HG03521 (cell line): Measurements from ENCODE around the gene NT5E.

Experiments used
- ATAC-seq: cut with Tn5 transposase; IDR thresholded peaks from one replicate; pipeline ENCODE4 v1.9.1; 2021; ENCODE audit warnings: mild to moderate bottlenecking, moderate library complexity; ENCODE audit not compliant: unreplicated experiment

The NT5E gene

GRCh38 chr6:85421181-85421580 is 28.7 kb upstream of the NT5E start:
- ATAC-seq, result no peak

- no peak for ATAC-seq
Observed at GRCh38 chr6:85421972-85422371, 27.9 kb upstream of the NT5E start.

GRCh38 chr6:85422996-85423395 is 26.9 kb upstream of the NT5E start:
- ATAC-seq, result no peak

GRCh38 chr6:85424981-85425380 is 24.9 kb upstream of the NT5E start:
- no peak for ATAC-seq

- no peak for ATAC-seq
Observed at GRCh38 chr6:85425997-85426396, 23.9 kb upstream of the NT5E start.

- ATAC-seq, result no peak
Observed at GRCh38 chr6:85428486-85428885, 21.4 kb upstream of the NT5E start.

- ATAC-seq, result no peak
Observed at GRCh38 chr6:85429346-85429745, 20.5 kb upstream of the NT5E start.

GRCh38 chr6:85431271-85431670 is 18.6 kb upstream of the NT5E start:
- ATAC-seq, result no peak

GRCh38 chr6:85432554-85432953 is 17.3 kb upstream of the NT5E start:
- ATAC-seq, result no peak

GRCh38 chr6:85435851-85436250 is 14.0 kb upstream of the NT5E start:
- ATAC-seq, result no peak

- no peak for ATAC-seq
Observed at GRCh38 chr6:85436411-85436810, 13.5 kb upstream of the NT5E start.

GRCh38 chr6:85436939-85437495 is 12.9 kb upstream of the NT5E start:
- no peak for ATAC-seq

GRCh38 chr6:85443349-85444117 is 6.3 kb upstream of the NT5E start:
- ATAC-seq, result no peak

- ATAC-seq, result peak; percentile 37
Observed at GRCh38 chr6:85449388-85449817, 480 bp upstream of the NT5E start.

- no peak for ATAC-seq
Observed at GRCh38 chr6:85451565-85452306, 1.9 kb downstream of the NT5E start.

- ATAC-seq, result no peak
Observed at GRCh38 chr6:85452441-85452881, 2.6 kb downstream of the NT5E start.

GRCh38 chr6:85453052-85453451 is 3.2 kb downstream of the NT5E start:
- ATAC-seq, result no peak

GRCh38 chr6:85453490-85453889 is 3.6 kb downstream of the NT5E start:
- ATAC-seq, result no peak

GRCh38 chr6:85455471-85456026 is 5.7 kb downstream of the NT5E start:
- no peak for ATAC-seq

- no peak for ATAC-seq
Observed at GRCh38 chr6:85456782-85457181, 6.9 kb downstream of the NT5E start.

GRCh38 chr6:85458184-85458583 is 8.3 kb downstream of the NT5E start:
- no peak for ATAC-seq

GRCh38 chr6:85458782-85459181 is 8.9 kb downstream of the NT5E start:
- no peak for ATAC-seq
